ENCODE data around the gene ANKRD6.

The ANKRD6 gene

DNA sequence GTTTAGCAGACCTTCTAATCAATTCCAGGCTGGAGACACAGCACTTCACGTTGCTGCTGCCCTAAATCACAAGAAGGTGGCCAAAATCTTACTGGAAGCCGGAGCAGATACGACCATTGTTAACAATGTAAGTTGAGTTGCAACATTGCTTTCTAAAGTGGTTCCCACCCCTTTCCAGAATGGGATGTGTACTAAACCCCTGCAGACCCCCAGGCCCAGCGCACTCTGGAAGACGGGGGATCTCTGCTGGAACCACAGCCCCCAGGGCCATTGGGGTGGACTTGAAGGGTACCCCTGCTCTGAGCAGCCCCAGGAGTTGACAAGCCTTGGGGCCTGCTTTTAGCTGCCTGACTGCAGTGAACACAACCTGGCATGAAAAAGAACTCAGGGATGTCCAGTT, 183.6 kb downstream of the ANKRD6 start:
- H4K20me1 ChIP-seq (ENCODE audit: low read depth, low read length): no peaks in the 10 kb centered on the region
- no peak overlapping the region for H3K27ac ChIP-seq (ENCODE audit: low read depth, low read length)
- H3K79me2 ChIP-seq (ENCODE audit: insufficient read depth, low read length): no peaks in the 10 kb centered on the region
- H3F3A ChIP-seq (ENCODE audit: insufficient read depth): no peaks in the 10 kb centered on the region
- TF ChIP-seq, protein P1, sequence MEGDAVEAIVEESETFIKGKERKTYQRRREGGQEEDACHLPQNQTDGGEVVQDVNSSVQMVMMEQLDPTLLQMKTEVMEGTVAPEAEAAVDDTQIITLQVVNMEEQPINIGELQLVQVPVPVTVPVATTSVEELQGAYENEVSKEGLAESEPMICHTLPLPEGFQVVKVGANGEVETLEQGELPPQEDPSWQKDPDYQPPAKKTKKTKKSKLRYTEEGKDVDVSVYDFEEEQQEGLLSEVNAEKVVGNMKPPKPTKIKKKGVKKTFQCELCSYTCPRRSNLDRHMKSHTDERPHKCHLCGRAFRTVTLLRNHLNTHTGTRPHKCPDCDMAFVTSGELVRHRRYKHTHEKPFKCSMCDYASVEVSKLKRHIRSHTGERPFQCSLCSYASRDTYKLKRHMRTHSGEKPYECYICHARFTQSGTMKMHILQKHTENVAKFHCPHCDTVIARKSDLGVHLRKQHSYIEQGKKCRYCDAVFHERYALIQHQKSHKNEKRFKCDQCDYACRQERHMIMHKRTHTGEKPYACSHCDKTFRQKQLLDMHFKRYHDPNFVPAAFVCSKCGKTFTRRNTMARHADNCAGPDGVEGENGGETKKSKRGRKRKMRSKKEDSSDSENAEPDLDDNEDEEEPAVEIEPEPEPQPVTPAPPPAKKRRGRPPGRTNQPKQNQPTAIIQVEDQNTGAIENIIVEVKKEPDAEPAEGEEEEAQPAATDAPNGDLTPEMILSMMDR (IDR thresholded peaks at IDR 0.05; ENCODE audit: insufficient read depth, low read length, poor library complexity, severe bottlenecking): no peak
- TF ChIP-seq EZH2phosphoT487 (conservative IDR thresholded peaks at IDR 0.05; ENCODE audit: low read length): no peak
- no peak overlapping the region for H2AFZ ChIP-seq (ENCODE audit: low read depth, low read length, severe bottlenecking)
- no peaks in the 10 kb centered on the region for H3K9me3 ChIP-seq (ENCODE audit: insufficient read depth, low read length)
- no peaks in the 10 kb centered on the region for H3K36me3 ChIP-seq (ENCODE audit: low read length)
- no peak overlapping the region for H3K9ac ChIP-seq (ENCODE audit: low read length)
- H3K4me3 ChIP-seq (ENCODE audit: insufficient read depth, low read length, poor library complexity, severe bottlenecking): no peak overlapping the region
- no peaks in the 10 kb centered on the region for H3K9me2 ChIP-seq (replicated peaks; ENCODE audit: insufficient read depth, low read length)
- no peaks in the 10 kb centered on the region for H3K27me3 ChIP-seq (ENCODE audit: low read length)
- no peak overlapping the region for H3K4me2 ChIP-seq (ENCODE audit: low read depth, low read length, poor library complexity, severe bottlenecking)

DNA sequence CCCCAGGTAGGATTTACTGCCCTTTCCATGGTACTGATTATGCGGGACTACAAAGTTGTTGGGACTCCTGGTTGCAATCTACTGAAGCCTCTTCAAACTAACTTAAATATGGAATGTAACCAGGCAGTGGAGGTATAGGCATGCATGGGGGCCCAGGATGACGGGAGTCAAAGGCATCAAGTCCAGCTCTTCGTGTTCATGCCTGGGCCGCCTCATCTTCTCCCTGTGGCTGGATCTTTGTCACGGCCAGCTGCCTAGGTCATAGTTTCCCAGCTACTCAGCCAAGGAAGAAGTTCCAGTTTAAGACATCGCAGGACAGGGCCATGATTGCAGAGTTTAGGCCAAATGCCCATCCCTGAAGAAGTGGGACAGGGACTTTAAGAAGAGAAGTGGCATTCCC, 185.1 kb downstream of the ANKRD6 start:
- Histone ChIP-seq H3K79me2 (ENCODE audit: insufficient read depth, low read length) (no peaks in the 10 kb centered on the region), H3K27ac (ENCODE audit: low read depth, low read length) (no peak overlapping the region), H3K36me3 (ENCODE audit: low read length) (no peaks in the 10 kb centered on the region), H3F3A (ENCODE audit: insufficient read depth) (no peaks in the 10 kb centered on the region), H3K4me2 (ENCODE audit: low read depth, low read length, poor library complexity, severe bottlenecking) (no peak overlapping the region), H3K4me3 (ENCODE audit: insufficient read depth, low read length, poor library complexity, severe bottlenecking) (no peak overlapping the region), H2AFZ (ENCODE audit: low read depth, low read length, severe bottlenecking) (no peak overlapping the region), H3K9ac (ENCODE audit: low read length) (no peak overlapping the region), H4K20me1 (ENCODE audit: low read depth, low read length) (no peaks in the 10 kb centered on the region), H3K9me3 (ENCODE audit: insufficient read depth, low read length) (no peaks in the 10 kb centered on the region), H3K9me2 (replicated peaks; ENCODE audit: insufficient read depth, low read length) (no peaks in the 10 kb centered on the region), H3K27me3 (ENCODE audit: low read length) (no peaks in the 10 kb centered on the region)
- no peak for TF ChIP-seq EZH2phosphoT487 (conservative IDR thresholded peaks at IDR 0.05; ENCODE audit: low read length)
- TF ChIP-seq, protein P1 (IDR thresholded peaks at IDR 0.05; ENCODE audit: insufficient read depth, low read length, poor library complexity, severe bottlenecking): no peak

DNA sequence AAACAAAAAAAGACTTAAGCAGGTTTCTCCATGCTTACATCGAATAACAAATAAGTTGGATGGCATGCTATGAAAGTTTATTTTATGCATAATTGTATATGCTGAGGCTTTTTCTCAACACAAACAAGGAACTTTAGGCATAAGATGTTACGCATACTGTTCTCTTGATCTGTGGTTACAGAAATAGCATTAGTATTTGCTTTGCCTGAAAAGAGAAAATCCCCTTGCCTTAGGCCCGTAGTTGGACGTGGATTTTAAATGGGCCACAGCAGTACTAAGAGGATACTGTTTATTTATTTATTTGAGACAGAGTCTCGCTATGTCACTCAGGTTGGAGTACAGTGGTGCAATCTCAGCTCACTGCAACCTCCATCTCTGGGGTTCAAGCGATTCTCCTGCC, 186.6 kb downstream of the ANKRD6 start:
- Histone ChIP-seq H3K79me2 (ENCODE audit: insufficient read depth, low read length) (no peaks in the 10 kb centered on the region), H3K9ac (ENCODE audit: low read length) (no peak overlapping the region), H3F3A (ENCODE audit: insufficient read depth) (no peaks in the 10 kb centered on the region), H2AFZ (ENCODE audit: low read depth, low read length, severe bottlenecking) (no peak overlapping the region), H3K9me3 (ENCODE audit: insufficient read depth, low read length) (no peaks in the 10 kb centered on the region), H3K27me3 (ENCODE audit: low read length) (no peaks in the 10 kb centered on the region), H4K20me1 (ENCODE audit: low read depth, low read length) (no peaks in the 10 kb centered on the region), H3K4me3 (ENCODE audit: insufficient read depth, low read length, poor library complexity, severe bottlenecking) (no peak overlapping the region), H3K36me3 (ENCODE audit: low read length) (no peaks in the 10 kb centered on the region), H3K4me2 (ENCODE audit: low read depth, low read length, poor library complexity, severe bottlenecking) (no peak overlapping the region), H3K27ac (ENCODE audit: low read depth, low read length) (no peak overlapping the region), H3K9me2 (replicated peaks; ENCODE audit: insufficient read depth, low read length) (no peaks in the 10 kb centered on the region)
- TF ChIP-seq, protein P1 (IDR thresholded peaks at IDR 0.05; ENCODE audit: insufficient read depth, low read length, poor library complexity, severe bottlenecking): no peak

DNA sequence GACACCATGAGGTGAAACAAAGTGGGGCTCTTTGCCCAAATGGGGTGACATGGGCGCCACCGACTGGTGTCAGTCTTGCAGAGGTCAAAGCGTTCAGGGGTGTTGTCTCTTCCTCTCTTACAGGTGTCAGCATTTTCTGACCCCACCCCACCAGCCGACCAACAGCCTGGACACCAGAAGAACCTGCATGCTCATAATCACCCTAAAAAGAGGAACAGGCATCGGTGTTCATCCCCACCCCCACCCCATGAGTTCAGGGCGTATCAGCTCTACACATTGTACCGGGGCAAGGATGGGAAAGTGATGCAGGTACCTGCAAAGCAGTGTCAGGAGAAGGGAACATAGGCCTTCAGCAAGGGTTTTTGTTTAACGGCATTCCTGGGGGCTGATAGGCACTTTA, 190.8 kb downstream of the ANKRD6 start:
- TF ChIP-seq, protein P1 (IDR thresholded peaks at IDR 0.05; ENCODE audit: insufficient read depth, low read length, poor library complexity, severe bottlenecking): no peak
- no peak for TF ChIP-seq EZH2phosphoT487 (conservative IDR thresholded peaks at IDR 0.05; ENCODE audit: low read length)
- H4K20me1 ChIP-seq (ENCODE audit: low read depth, low read length): no peaks in the 10 kb centered on the region
- H3K79me2 ChIP-seq (ENCODE audit: insufficient read depth, low read length): no peaks in the 10 kb centered on the region
- H3K9me3 ChIP-seq (ENCODE audit: insufficient read depth, low read length): no peaks in the 10 kb centered on the region
- H3K9me2 ChIP-seq (replicated peaks; ENCODE audit: insufficient read depth, low read length): no peaks in the 10 kb centered on the region
- no peak overlapping the region for H3K27ac ChIP-seq (ENCODE audit: low read depth, low read length)
- H3K36me3 ChIP-seq (ENCODE audit: low read length): no peaks in the 10 kb centered on the region
- H3K27me3 ChIP-seq (ENCODE audit: low read length): no peaks in the 10 kb centered on the region
- H3K4me2 ChIP-seq (ENCODE audit: low read depth, low read length, poor library complexity, severe bottlenecking): no peak overlapping the region
- no peak overlapping the region for H3K9ac ChIP-seq (ENCODE audit: low read length)
- H3K4me3 ChIP-seq (ENCODE audit: insufficient read depth, low read length, poor library complexity, severe bottlenecking): no peak overlapping the region
- no peak overlapping the region for H2AFZ ChIP-seq (ENCODE audit: low read depth, low read length, severe bottlenecking)
- no peaks in the 10 kb centered on the region for H3F3A ChIP-seq (ENCODE audit: insufficient read depth)
